Peyer's patch (tissue), 4 donors: ENCODE measurements around the gene TOMM22.

ENCODE experiments used
- POLR2A ChIP-seq, 2 donors: fragments of 450-650 bp; IDR thresholded peaks; one replicate each; pipeline ENCODE4 v1.5.1; 2017; ENCODE audit warnings: antibody characterized with exemption in 2 of 2, mild to moderate bottlenecking in 2 of 2, moderate library complexity in 2 of 2
- TF ChIP-seq, protein P1 (sequence below), 6 experiments: fragments of 450-650 bp in 4 of 6; fragments of 200-600 bp in 2 of 6; sonication (generic) in 1 of 6; IDR thresholded peaks; one replicate each; pipeline ENCODE4 v1.5.1; 2017 to 2019; ENCODE audit warnings: antibody characterized with exemption in 6 of 6, mild to moderate bottlenecking in 3 of 6, moderate library complexity in 1 of 6

- TF ChIP-seq POLR2A (IDR thresholded peaks at IDR 0.05), result no peak
- TF ChIP-seq, protein P1, sequence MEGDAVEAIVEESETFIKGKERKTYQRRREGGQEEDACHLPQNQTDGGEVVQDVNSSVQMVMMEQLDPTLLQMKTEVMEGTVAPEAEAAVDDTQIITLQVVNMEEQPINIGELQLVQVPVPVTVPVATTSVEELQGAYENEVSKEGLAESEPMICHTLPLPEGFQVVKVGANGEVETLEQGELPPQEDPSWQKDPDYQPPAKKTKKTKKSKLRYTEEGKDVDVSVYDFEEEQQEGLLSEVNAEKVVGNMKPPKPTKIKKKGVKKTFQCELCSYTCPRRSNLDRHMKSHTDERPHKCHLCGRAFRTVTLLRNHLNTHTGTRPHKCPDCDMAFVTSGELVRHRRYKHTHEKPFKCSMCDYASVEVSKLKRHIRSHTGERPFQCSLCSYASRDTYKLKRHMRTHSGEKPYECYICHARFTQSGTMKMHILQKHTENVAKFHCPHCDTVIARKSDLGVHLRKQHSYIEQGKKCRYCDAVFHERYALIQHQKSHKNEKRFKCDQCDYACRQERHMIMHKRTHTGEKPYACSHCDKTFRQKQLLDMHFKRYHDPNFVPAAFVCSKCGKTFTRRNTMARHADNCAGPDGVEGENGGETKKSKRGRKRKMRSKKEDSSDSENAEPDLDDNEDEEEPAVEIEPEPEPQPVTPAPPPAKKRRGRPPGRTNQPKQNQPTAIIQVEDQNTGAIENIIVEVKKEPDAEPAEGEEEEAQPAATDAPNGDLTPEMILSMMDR (IDR thresholded peaks at IDR 0.05), result no peak
Observed at GRCh38 chr22:38724176-38724575, 42.4 kb downstream of the TOMM22 start.
